ENCODE results near the gene ZDHHC5.

DNA sequence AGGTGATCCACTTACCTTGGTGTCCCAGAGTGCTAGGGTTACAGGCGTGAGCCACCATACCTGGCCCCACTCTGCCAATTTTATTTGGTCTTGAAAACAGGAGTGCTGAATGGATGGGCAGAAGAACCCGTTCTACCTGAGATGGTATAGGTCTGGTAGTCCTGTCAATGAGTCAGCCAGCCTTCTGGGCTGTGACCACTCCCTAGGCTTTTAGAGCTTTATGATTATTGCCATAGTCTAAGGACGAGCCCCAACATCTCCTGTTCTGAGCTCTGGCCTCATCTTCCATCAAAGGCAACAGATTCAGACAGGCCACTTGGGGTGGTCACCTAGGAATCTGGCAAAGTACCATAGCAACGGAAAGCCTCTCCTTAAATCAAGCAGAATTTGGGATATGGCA, 11.5 kb downstream of the ZDHHC5 start:
- TF ChIP-seq ZNF292 (tag by site-specific recombination; IDR thresholded peaks at IDR 0.05; ENCODE audit: borderline replicate concordance, low read depth) (no peak), MEIS1 (CRISPR knock-in tag; IDR thresholded peaks at IDR 0.05; ENCODE audit: borderline replicate concordance) (no peak), ZNF140 (tag by site-specific recombination; IDR thresholded peaks at IDR 0.05) (no peak), ZNF274 (IDR thresholded peaks at IDR 0.05; ENCODE audit: low read length) (no peak), ZNF274 (tag by site-specific recombination; IDR thresholded peaks at IDR 0.05; ENCODE audit: borderline replicate concordance) (no peak)
- TF ChIP-seq, protein P1, sequence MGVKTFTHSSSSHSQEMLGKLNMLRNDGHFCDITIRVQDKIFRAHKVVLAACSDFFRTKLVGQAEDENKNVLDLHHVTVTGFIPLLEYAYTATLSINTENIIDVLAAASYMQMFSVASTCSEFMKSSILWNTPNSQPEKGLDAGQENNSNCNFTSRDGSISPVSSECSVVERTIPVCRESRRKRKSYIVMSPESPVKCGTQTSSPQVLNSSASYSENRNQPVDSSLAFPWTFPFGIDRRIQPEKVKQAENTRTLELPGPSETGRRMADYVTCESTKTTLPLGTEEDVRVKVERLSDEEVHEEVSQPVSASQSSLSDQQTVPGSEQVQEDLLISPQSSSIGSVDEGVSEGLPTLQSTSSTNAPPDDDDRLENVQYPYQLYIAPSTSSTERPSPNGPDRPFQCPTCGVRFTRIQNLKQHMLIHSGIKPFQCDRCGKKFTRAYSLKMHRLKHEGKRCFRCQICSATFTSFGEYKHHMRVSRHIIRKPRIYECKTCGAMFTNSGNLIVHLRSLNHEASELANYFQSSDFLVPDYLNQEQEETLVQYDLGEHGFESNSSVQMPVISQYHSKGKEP (tag by site-specific recombination; IDR thresholded peaks at IDR 0.05) = no peak
- TF ChIP-seq, protein P2, sequence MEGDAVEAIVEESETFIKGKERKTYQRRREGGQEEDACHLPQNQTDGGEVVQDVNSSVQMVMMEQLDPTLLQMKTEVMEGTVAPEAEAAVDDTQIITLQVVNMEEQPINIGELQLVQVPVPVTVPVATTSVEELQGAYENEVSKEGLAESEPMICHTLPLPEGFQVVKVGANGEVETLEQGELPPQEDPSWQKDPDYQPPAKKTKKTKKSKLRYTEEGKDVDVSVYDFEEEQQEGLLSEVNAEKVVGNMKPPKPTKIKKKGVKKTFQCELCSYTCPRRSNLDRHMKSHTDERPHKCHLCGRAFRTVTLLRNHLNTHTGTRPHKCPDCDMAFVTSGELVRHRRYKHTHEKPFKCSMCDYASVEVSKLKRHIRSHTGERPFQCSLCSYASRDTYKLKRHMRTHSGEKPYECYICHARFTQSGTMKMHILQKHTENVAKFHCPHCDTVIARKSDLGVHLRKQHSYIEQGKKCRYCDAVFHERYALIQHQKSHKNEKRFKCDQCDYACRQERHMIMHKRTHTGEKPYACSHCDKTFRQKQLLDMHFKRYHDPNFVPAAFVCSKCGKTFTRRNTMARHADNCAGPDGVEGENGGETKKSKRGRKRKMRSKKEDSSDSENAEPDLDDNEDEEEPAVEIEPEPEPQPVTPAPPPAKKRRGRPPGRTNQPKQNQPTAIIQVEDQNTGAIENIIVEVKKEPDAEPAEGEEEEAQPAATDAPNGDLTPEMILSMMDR (tag by site-specific recombination; IDR thresholded peaks at IDR 0.05) = no peak

All from HEK293 (cell line).